Panc1 (cell line): ENCODE measurements around the gene TMEM108.

Source experiments
- CTCF ChIP-seq: fragments of 450-650 bp; IDR thresholded peaks from 2 replicates; pipeline ENCODE4 v1.5.1; 2017; ENCODE audit warnings: mild to moderate bottlenecking
- TCF7L2 ChIP-seq: IDR thresholded peaks from 2 replicates; pipeline ENCODE4 v1.6.1; 2011; ENCODE audit warnings: mild to moderate bottlenecking, low read depth, low read length, inconsistent platforms

- no peak for TF ChIP-seq TCF7L2
- TF ChIP-seq CTCF, result no peak
Measured at GRCh38 chr3:133270631-133271030, 232.4 kb downstream of the TMEM108 start.
